ENCODE data around the gene HES6. TPM values are rescaled to one million over a fixed set of nuclear protein-coding genes. Genes with fewer than 3 reads are reported as not detected.
A peak's percentile ranks its signal among the peaks of the same experiment; 100 is the strongest.

The HES6 gene
- total RNA-seq, 2 experiments from 2014 or later: 5.2 to 5.6 TPM

- CTCF ChIA-PET: no interaction called here
- Mint-ChIP-seq H3K4me3 (no peak overlapping the region), H3K36me3 (ENCODE audit: low read depth) (peaks cover 26% of the 10 kb centered on the region), H3K4me1 (ENCODE audit: low read depth) (no peaks in the 10 kb centered on the region), H3K27ac (no peak overlapping the region), H3K27me3 (no peaks in the 10 kb centered on the region), H3K9me3 (no peaks in the 10 kb centered on the region)
- POLR2A ChIA-PET: no interaction called here
- no peak for DNase-seq
- intact Hi-C loops (cut with micrococcal nuclease): no loop called here
- no peak for ATAC-seq
- no peak for TF ChIP-seq CTCF (IDR thresholded peaks at IDR 0.05)
These were observed 28.2 kb upstream of the HES6 start for GRCh38 chr2:238267884-238268680.

- ATAC-seq: no peak
- CTCF ChIA-PET: no interaction called here
- H3K9me3 Mint-ChIP-seq: no peaks in the 10 kb centered on the region
- H3K27ac Mint-ChIP-seq: peak overlapping the region; percentile 22
- no peaks in the 10 kb centered on the region for H3K27me3 Mint-ChIP-seq
- H3K4me1 Mint-ChIP-seq (ENCODE audit: low read depth): no peaks in the 10 kb centered on the region
- intact Hi-C loops (cut with micrococcal nuclease): no loop called here
- TF ChIP-seq CTCF (IDR thresholded peaks at IDR 0.05): no peak
- H3K4me3 Mint-ChIP-seq: no peak overlapping the region
- no peak for DNase-seq
- H3K36me3 Mint-ChIP-seq (ENCODE audit: low read depth): peaks cover 25% of the 10 kb centered on the region
- POLR2A ChIA-PET: interaction anchor here (0.6 kb wide), 1 partner anchor 24 kb away, joined by 3 read pairs; no protein-coding TSS in a partner anchor
These were observed 27.5 kb upstream of the HES6 start for GRCh38 chr2:238267341-238267710.

GRCh38 chr2:238265605-238266004, 25.8 kb upstream of the HES6 start:
- DNase-seq (no peak), ATAC-seq (no peak)
- no peaks in the 10 kb centered on the region for H3K27me3 Mint-ChIP-seq
- ChIA-PET POLR2A (no interaction called here), CTCF (interaction anchor here (1.7 to 3.9 kb wide), 3 partner anchors 11 to 105 kb away, joined by 4 to 55 read pairs (median 6); no protein-coding TSS in a partner anchor)
- TF ChIP-seq CTCF (IDR thresholded peaks at IDR 0.05): no peak
- no peaks in the 10 kb centered on the region for H3K4me1 Mint-ChIP-seq (ENCODE audit: low read depth)
- H3K4me3 Mint-ChIP-seq: no peak overlapping the region
- H3K9me3 Mint-ChIP-seq: no peaks in the 10 kb centered on the region
- H3K27ac Mint-ChIP-seq: no peak overlapping the region
- intact Hi-C loops (cut with micrococcal nuclease): no loop called here
- peaks cover 20% of the 10 kb centered on the region for H3K36me3 Mint-ChIP-seq (ENCODE audit: low read depth)

- ATAC-seq (no peak), DNase-seq (no peak)
- intact Hi-C loops (cut with micrococcal nuclease): no loop called here
These were observed 24.2 kb upstream of the HES6 start for GRCh38 chr2:238264072-238264460.

More at GRCh38 chr2:238264072-238264460, 24.2 kb upstream of the HES6 start:
- Mint-ChIP-seq H3K36me3 (ENCODE audit: low read depth) (peaks cover 17% of the 10 kb centered on the region), H3K27ac (no peak overlapping the region), H3K9me3 (no peaks in the 10 kb centered on the region), H3K4me1 (ENCODE audit: low read depth) (no peaks in the 10 kb centered on the region), H3K27me3 (no peaks in the 10 kb centered on the region), H3K4me3 (no peak overlapping the region)
- CTCF ChIA-PET: interaction anchor here (0.6 to 3.9 kb wide), 21 partner anchors 10 to 1845 kb away, joined by 3 to 55 read pairs (median 3); partner anchors contain the start of gene ILKAP
- no peak for TF ChIP-seq CTCF (IDR thresholded peaks at IDR 0.05)
- POLR2A ChIA-PET: no interaction called here
